Lung (tissue), 12 donors: ENCODE results near the gene SHANK2. TPM values are rescaled to one million over a fixed set of nuclear protein-coding genes. Genes with fewer than 3 reads are reported as not detected.

Experiments
- ATAC-seq: fragments of 200-7000 bp; cut with Tn5 transposase; one replicate; pipeline ENCODE4 v1.9.1; 2020; ENCODE audit warnings: moderate number of reproducible peaks; ENCODE audit not compliant: insufficient read depth, low FRiP score
- DNase-seq, 3 donors: peaks; one replicate each; pipeline ENCODE4 v3.0.0-alpha.2; 2013 to 2017
- H3K27ac ChIP-seq, 2 donors: one replicate each; pipeline ENCODE4 v1.5.1; 2013; ENCODE audit warnings: mild to moderate bottlenecking in 2 of 2, moderate library complexity in 2 of 2, control low read depth in 1 of 2, inconsistent platforms in 1 of 2, low read depth in 1 of 2, low read length in 1 of 2
- H3K27me3 ChIP-seq, 3 donors: one replicate each; pipeline ENCODE4 v1.5.1; 2013; ENCODE audit warnings: low read length in 2 of 3; ENCODE audit not compliant: control insufficient read depth in 3 of 3, insufficient read depth in 3 of 3
- H3K36me3 ChIP-seq, 4 donors: one replicate each; pipeline ENCODE4 v1.5.1; 2013; ENCODE audit warnings: low read length in 4 of 4, mild to moderate bottlenecking in 1 of 4, moderate library complexity in 1 of 4; ENCODE audit not compliant: control insufficient read depth in 4 of 4, insufficient read depth in 4 of 4
- H3K4me1 ChIP-seq, 5 donors: one replicate each; pipeline ENCODE4 v1.5.1; 2013; ENCODE audit warnings: low read length in 5 of 5, mild to moderate bottlenecking in 2 of 5, moderate library complexity in 1 of 5; ENCODE audit not compliant: control insufficient read depth in 5 of 5, insufficient read depth in 5 of 5
- H3K4me3 ChIP-seq: one replicate; pipeline ENCODE4 v1.5.1; 2013; ENCODE audit warnings: mild to moderate bottlenecking, control low read depth, moderate library complexity
- H3K9ac ChIP-seq, 2 donors: one replicate each; pipeline ENCODE4 v1.5.1; 2013; ENCODE audit warnings: low read length in 2 of 2, control low read depth in 1 of 2; ENCODE audit not compliant: insufficient read depth in 1 of 2
- H3K9me3 ChIP-seq, 4 donors: one replicate each; pipeline ENCODE4 v1.5.1; 2013; ENCODE audit warnings: low read length in 3 of 4, mild to moderate bottlenecking in 1 of 4, moderate library complexity in 1 of 4; ENCODE audit not compliant: control insufficient read depth in 4 of 4, insufficient read depth in 3 of 4
- CTCF ChIP-seq: IDR thresholded peaks from 2 replicates; pipeline ENCODE4 v1.5.1; 2012; ENCODE audit warnings: mild to moderate bottlenecking; ENCODE audit errors: control extremely low read depth, extremely low read depth
- WGBS, 2 donors: extraction: QIAGEN DNeasy Blood & Tissue Kit; methylation state at CpG; one replicate each; pipeline ENCODE4 v1.1.7; 2013; 5-methylcytosine and 5-hydroxymethylcytosine counted together
- polyA plus RNA-seq, 2 donors: library from polyadenylated mRNA; stranded (reverse); fragments of 200-250 nt; gene quantifications; one replicate each; pipeline ENCODE4 v1.2.1, GENCODE V29; 2013
- total RNA-seq, 2 donors: library from RNA; depleted of rRNA in 1 of 2; stranded (reverse); fragments of >200 nt in 1 of 2; gene quantifications; one replicate each; pipeline ENCODE4 v1.2.1, GENCODE V29; 2014 to 2021
- donor health status: control.
- donor health status: control.
- donor health status: Bipolar disorder and iron deficiency.
- donor health status: healthy.
- donor health status: DM: yes; HTN: yes; CAD: no.

SHANK2 gene
- total and polyA plus RNA-seq, 4 donors = 3.0 to 55.4 (median 25.9) TPM

GRCh38 chr11:71279916-71280645 lies 27.7 kb upstream of the SHANK2 start:
- Histone ChIP-seq H3K9ac (no peak overlapping the region), H3K4me1 (peaks cover 0 to 14% (median 0%) of the 10 kb centered on the region in 5 donors), H3K9me3 (no peaks in the 10 kb centered on the region), H3K27ac (no peak overlapping the region), H3K27me3 (no peaks in the 10 kb centered on the region), H3K4me3 (no peak overlapping the region), H3K36me3 (no peaks in the 10 kb centered on the region)
- WGBS, 2 donors = 72 to 74% methylated on average over 14 of the region's 14 CpGs
- no peak for DNase-seq
- no peak for ATAC-seq
- no peak for TF ChIP-seq CTCF

GRCh38 chr11:71272161-71272560 lies 19.8 kb upstream of the SHANK2 start:
- DNase-seq (no peak), ATAC-seq (no peak)
- no peak for TF ChIP-seq CTCF
- no peak overlapping the region for H3K4me3 ChIP-seq
- no peak overlapping the region for H3K27ac ChIP-seq
- 85 to 86% methylated on average over 3 of the region's 3 CpGs for WGBS, 2 donors
- no peaks in the 10 kb centered on the region for H3K27me3 ChIP-seq
- no peaks in the 10 kb centered on the region for H3K36me3 ChIP-seq
- H3K9ac ChIP-seq = no peak overlapping the region
- peaks cover 0 to 10% (median 9%) of the 10 kb centered on the region in 4 donors for H3K9me3 ChIP-seq
- H3K4me1 ChIP-seq = no peaks in the 10 kb centered on the region

- no peak for DNase-seq
- Histone ChIP-seq H3K9ac (no peak overlapping the region), H3K27me3 (peaks cover 0 to 4% (median 0%) of the 10 kb centered on the region in 3 donors), H3K9me3 (peaks cover 0 to 10% (median 9%) of the 10 kb centered on the region in 4 donors), H3K36me3 (no peaks in the 10 kb centered on the region), H3K27ac (no peak overlapping the region), H3K4me1 (no peaks in the 10 kb centered on the region), H3K4me3 (no peak overlapping the region)
- ATAC-seq = no peak
- WGBS, 2 donors = 80 to 86% methylated on average over 16 of the region's 16 CpGs
- no peak for TF ChIP-seq CTCF
These were observed 17.5 kb upstream of the SHANK2 start for GRCh38 chr11:71269603-71270511.
